Ishikawa (cell line): ENCODE results near the gene PSD4.

Source experiments
- CEBPB ChIP-seq: IDR thresholded peaks from 2 replicates; pipeline ENCODE4 v1.6.1; 2012
- EP300 ChIP-seq: IDR thresholded peaks from 2 replicates; pipeline ENCODE4 v1.6.1; 2012; ENCODE audit warnings: borderline replicate concordance
- FOXM1 ChIP-seq: IDR thresholded peaks from 2 replicates; pipeline ENCODE4 v1.6.1; 2012; ENCODE audit warnings: low read depth, borderline replicate concordance
- TAF1 ChIP-seq: IDR thresholded peaks from 2 replicates; pipeline ENCODE4 v1.6.1; 2012; ENCODE audit warnings: low read depth, mild to moderate bottlenecking
- TCF12 ChIP-seq: IDR thresholded peaks from 2 replicates; pipeline ENCODE4 v1.6.1; 2012; ENCODE audit warnings: low read depth
- TEAD4 ChIP-seq: IDR thresholded peaks from 2 replicates; pipeline ENCODE4 v1.6.1; 2012
- USF1 ChIP-seq: IDR thresholded peaks from 2 replicates; pipeline ENCODE4 v1.6.1; 2012

DNA sequence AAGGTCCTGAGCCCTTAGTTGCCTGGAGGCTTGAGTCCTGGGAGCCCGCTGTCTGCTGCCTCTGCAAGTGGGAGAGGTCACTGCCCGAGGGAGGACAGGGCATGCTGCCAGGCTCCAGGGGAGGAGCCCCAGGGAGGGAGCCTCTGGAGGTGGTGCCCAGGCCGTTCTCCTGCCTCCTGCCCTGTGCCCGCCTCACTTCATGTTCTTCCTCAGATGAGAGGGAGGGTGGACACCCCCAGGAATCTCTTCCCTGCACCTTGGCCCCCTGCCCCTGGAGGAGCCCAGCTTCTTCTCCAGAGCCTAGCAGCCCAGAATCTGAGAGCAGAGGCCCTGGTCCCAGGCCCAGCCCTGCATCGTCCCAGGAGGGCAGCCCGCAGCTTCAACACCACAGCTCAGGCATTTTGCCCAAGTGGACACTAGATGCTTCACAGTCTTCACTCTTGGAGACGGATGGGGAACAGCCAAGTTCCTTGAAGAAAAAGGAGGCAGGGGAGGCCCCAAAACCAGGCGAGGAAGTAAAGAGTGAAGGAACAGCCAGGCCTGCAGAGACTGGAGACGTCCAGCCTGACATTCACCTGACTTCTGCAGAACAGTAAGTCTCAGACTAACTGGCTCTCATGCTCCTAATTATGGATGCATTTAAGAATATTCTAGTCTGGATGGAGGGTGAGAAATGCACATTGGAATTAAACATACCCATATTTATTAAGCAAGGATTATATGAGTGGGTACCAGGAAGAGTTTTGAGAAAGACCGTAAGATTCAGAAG is 12.1 kb downstream of the PSD4 start:
- TF ChIP-seq CEBPB (no peak), TAF1 (no peak), FOXM1 (no peak), TCF12 (no peak), USF1 (no peak), TEAD4 (no peak), EP300 (no peak)
